IMR-90 (cell line): ENCODE measurements around the gene SDCCAG8. TPM values are rescaled to one million over a fixed set of nuclear protein-coding genes. Genes with fewer than 3 reads are reported as not detected.

ENCODE experiments used
- ATAC-seq: fragments of 200-7000 bp; cut with Tn5 transposase; 2 replicates; pipeline ENCODE4 v1.9.1; 2020; ENCODE audit warnings: low read depth, mild to moderate bottlenecking, moderate library complexity
- BruUV-seq: library from RNA; stranded (reverse); fragments of 400-500 nt; replicated peaks from 2 replicates; lab custom pipeline; 2021; lab: Mats Ljungman, UMichigan
- CTCF ChIA-PET: fragments of 300-600 bp; formaldehyde crosslinking; extraction: SDS; loops from one replicate; lab custom pipeline; 2021; ENCODE audit warnings: antibody characterized with exemption; lab: Yijun Ruan, JAX
- POLR2A ChIA-PET: fragments of 300-600 bp; sonication (Branson Sonifier 250); formaldehyde crosslinking; loops from one replicate; lab custom pipeline; 2022; ENCODE audit warnings: antibody characterized with exemption; ENCODE audit not compliant: unreplicated experiment; lab: Charles Lee
- DNase-seq: peaks from one replicate; pipeline ENCODE4 v3.0.0; 2013
- H2AFZ ChIP-seq: replicated peaks from 2 replicates; pipeline ENCODE3; 2013; ENCODE audit warnings: low read length, mild to moderate bottlenecking; ENCODE audit not compliant: poor library complexity
- H2AK5ac ChIP-seq: 2 replicates; pipeline ENCODE4 v1.6.1; 2013; ENCODE audit warnings: low read depth, low read length, inconsistent platforms
- H2AK9ac ChIP-seq: replicated peaks from 2 replicates; pipeline ENCODE3; 2013; ENCODE audit warnings: mild to moderate bottlenecking, low read depth, low read length, moderate library complexity; ENCODE audit not compliant: poor library complexity
- H2BK120ac ChIP-seq: 2 replicates; pipeline ENCODE4 v1.6.1; 2013; ENCODE audit warnings: low read depth, low read length, inconsistent platforms
- H2BK15ac ChIP-seq: 3 replicates; pipeline ENCODE4 v1.6.1; 2013; ENCODE audit warnings: low read depth, low read length, inconsistent platforms
- H2BK20ac ChIP-seq: 2 replicates; pipeline ENCODE4 v1.6.1; 2013; ENCODE audit warnings: low read depth, mild to moderate bottlenecking, inconsistent platforms, low read length, moderate library complexity
- H2BK5ac ChIP-seq: 2 replicates; pipeline ENCODE4 v1.6.1; 2013; ENCODE audit warnings: mild to moderate bottlenecking, low read depth, low read length, inconsistent platforms; ENCODE audit not compliant: poor library complexity, severe bottlenecking
- H3K14ac ChIP-seq: replicated peaks from 2 replicates; pipeline ENCODE4 v1.6.1; 2013; ENCODE audit warnings: low read depth, low read length, inconsistent platforms
- H3K18ac ChIP-seq: 2 replicates; pipeline ENCODE4 v1.6.1; 2013; ENCODE audit warnings: low read depth, low read length, control low read depth
- H3K23ac ChIP-seq: 2 replicates; pipeline ENCODE4 v1.6.1; 2013; ENCODE audit warnings: low read depth, low read length, inconsistent platforms
- H3K27ac ChIP-seq: 2 replicates; pipeline ENCODE4 v1.5.1; 2013; ENCODE audit warnings: mild to moderate bottlenecking, control low read depth, low read length; ENCODE audit not compliant: insufficient read depth
- H3K27me3 ChIP-seq: 2 replicates; pipeline ENCODE4 v1.6.1; 2013; ENCODE audit warnings: low read length; ENCODE audit not compliant: control insufficient read depth, insufficient read depth
- H3K36me3 ChIP-seq: 2 replicates; pipeline ENCODE4 v1.6.1; 2013; ENCODE audit warnings: low read length, mixed read lengths; ENCODE audit not compliant: control insufficient read depth, insufficient read depth
- H3K4ac ChIP-seq: 2 replicates; pipeline ENCODE4 v1.6.1; 2013; ENCODE audit warnings: low read depth, low read length, inconsistent platforms
- H3K4me1 ChIP-seq: 2 replicates; pipeline ENCODE4 v1.6.1; 2013; ENCODE audit warnings: low read length, mixed read lengths; ENCODE audit not compliant: control insufficient read depth, insufficient read depth
- H3K4me2 ChIP-seq: 2 replicates; pipeline ENCODE4 v1.6.1; 2013; ENCODE audit warnings: low read depth, mild to moderate bottlenecking, control low read depth, low read length, moderate library complexity
- H3K4me3 ChIP-seq: 2 replicates; pipeline ENCODE4 v1.5.1; 2013; ENCODE audit warnings: low read depth, mild to moderate bottlenecking, control low read depth, low read length, moderate library complexity; ENCODE audit not compliant: insufficient read depth
- H3K56ac ChIP-seq: 2 replicates; pipeline ENCODE4 v1.6.1; 2013; ENCODE audit warnings: low read length, inconsistent platforms; ENCODE audit not compliant: insufficient read depth; ENCODE audit errors: extremely low read depth
- H3K79me1 ChIP-seq, 2 experiments: 2 replicates each; pipeline ENCODE4 v1.6.1; 2013; ENCODE audit warnings: low read length in 2 of 2, inconsistent platforms in 1 of 2, low read depth in 1 of 2
- H3K9ac ChIP-seq: 2 replicates; pipeline ENCODE4 v1.6.1; 2013; ENCODE audit warnings: low read depth, low read length, control low read depth
- H3K9me1 ChIP-seq: 2 replicates; pipeline ENCODE4 v1.6.1; 2013; ENCODE audit warnings: low read length, inconsistent platforms; ENCODE audit not compliant: insufficient read depth
- H3K9me3 ChIP-seq: 2 replicates; pipeline ENCODE4 v1.6.1; 2013; ENCODE audit warnings: low read length; ENCODE audit not compliant: control insufficient read depth, insufficient read depth
- H4K20me1 ChIP-seq: 2 replicates; pipeline ENCODE4 v1.6.1; 2013; ENCODE audit warnings: low read length, inconsistent platforms; ENCODE audit not compliant: insufficient read depth
- H4K5ac ChIP-seq: 2 replicates; pipeline ENCODE4 v1.6.1; 2013; ENCODE audit warnings: mild to moderate bottlenecking, low read depth, low read length, control low read depth
- H4K8ac ChIP-seq, 2 experiments: 2 replicates each; pipeline ENCODE4 v1.6.1; 2013; ENCODE audit warnings: low read depth in 2 of 2, low read length in 2 of 2, control low read depth in 1 of 2, inconsistent platforms in 1 of 2
- H4K91ac ChIP-seq: 2 replicates; pipeline ENCODE4 v1.6.1; 2013; ENCODE audit warnings: low read depth, low read length, inconsistent platforms; ENCODE audit not compliant: insufficient read depth
- MAZ ChIP-seq: IDR thresholded peaks from 2 replicates; pipeline ENCODE4 v1.6.1; 2012; ENCODE audit warnings: low read depth, mild to moderate bottlenecking, low read length, improper control_type of control experiment, moderate library complexity, borderline replicate concordance
- NFE2L2 ChIP-seq: fragments of 150-350 bp; IDR thresholded peaks from 2 replicates; pipeline ENCODE4 v1.6.1; 2016; ENCODE audit warnings: low read depth, mild to moderate bottlenecking, low read length
- WGBS, 2 experiments: methylation state at CpG; one replicate each; pipeline versions ENCODE4 v1.1.5 to v1.1.7; 2013; ENCODE audit warnings: missing lambda C conversion rate in 2 of 2; ENCODE audit not compliant: insufficient read length in 1 of 2; ENCODE audit errors: extremely low coverage in 2 of 2; 5-methylcytosine and 5-hydroxymethylcytosine counted together
- dilution Hi-C: fragments of 300-500 bp; cut with HindIII; formaldehyde crosslinking; loops from one replicate; pipeline ENCODE4 v1.14.3; 2018; ENCODE audit warnings: low sequenced_read_pairs; ENCODE audit not compliant: unreplicated experiment
- in situ Hi-C: fragments of 300-500 bp; cut with MboI; formaldehyde crosslinking; loops from 3 replicates; pipeline ENCODE4 v1.14.3; 2019; ENCODE audit warnings: low sequenced_read_pairs, inconsistent platforms, mixed read lengths
- intact Hi-C: fragments of 100-400 bp; cut with micrococcal nuclease; formaldehyde crosslinking; loops from 2 replicates; pipeline ENCODE4 v1.10.0; 2022
- polyA plus RNA-seq, 3 experiments: library from polyadenylated mRNA; depleted of rRNA; stranded (reverse); fragments of >200 nt; gene quantifications; 2 replicates each; pipeline ENCODE4 v1.2.3, GENCODE V29; 2012; ENCODE audit warnings: low replicate concordance in 1 of 3
- total RNA-seq: library from RNA; depleted of rRNA; stranded (reverse); fragments of >200 nt; gene quantifications from 2 replicates; pipeline ENCODE4 v1.2.3, GENCODE V29; 2012

The SDCCAG8 gene
- total and polyA plus RNA-seq, 2 of the 4 experiments (the other 2 are of a cell fraction): 25.2 to 46.8 TPM

- no peak overlapping the region for H3K4me3 ChIP-seq
- ChIA-PET CTCF (interaction anchor here (0.6 kb wide), 1 partner anchor 83 kb away, joined by 3 read pairs; no protein-coding TSS in a partner anchor), POLR2A (no interaction called here)
- intact Hi-C loops (loop anchor here (10.0 kb wide), 2 partner anchors 178 to 1788 kb away; partner anchors contain the start of gene KMO), dilution Hi-C loops (no loop called here), in situ Hi-C loops (loop anchor here (10.0 to 25.0 kb wide), 4 partner anchors 860 to 1710 kb away; no protein-coding TSS in a partner anchor)
- no peak overlapping the region for H4K5ac ChIP-seq
- H2BK5ac ChIP-seq: no peak overlapping the region
- H3K18ac ChIP-seq: no peak overlapping the region
- H3K56ac ChIP-seq: no peak overlapping the region
- no peak overlapping the region for H2BK120ac ChIP-seq
- H4K8ac ChIP-seq: no peak overlapping the region
- no peak overlapping the region for H2AK5ac ChIP-seq
- WGBS, 2 experiments: no CpG with 5 or more reads among the region's 3 CpGs
- H3K27ac ChIP-seq: no peak overlapping the region
- H3K9me1 ChIP-seq: peaks cover 5% of the 10 kb centered on the region; the same call in 1 of the 2 replicates
- H3K27me3 ChIP-seq: no peaks in the 10 kb centered on the region
- H3K36me3 ChIP-seq: peaks cover 7% of the 10 kb centered on the region
- peak; percentile 64 for TF ChIP-seq NFE2L2
- no peak for TF ChIP-seq MAZ
- no peak overlapping the region for H3K4ac ChIP-seq
- peaks cover 4% of the 10 kb centered on the region; the same call in 1 of the 2 replicates for H3K4me1 ChIP-seq
- no peaks in the 10 kb centered on the region for H3K9me3 ChIP-seq
- DNase-seq: no peak
- no peak overlapping the region for H3K4me2 ChIP-seq
- H4K20me1 ChIP-seq: no peaks in the 10 kb centered on the region
- H4K91ac ChIP-seq: no peak overlapping the region
- H3K23ac ChIP-seq: no peak overlapping the region
- H2AK9ac ChIP-seq: no peak overlapping the region
- H3K9ac ChIP-seq: no peak overlapping the region
- H3K14ac ChIP-seq: no peak overlapping the region
- H2BK20ac ChIP-seq: no peak overlapping the region
- no TSS peak for BruUV-seq
- ATAC-seq: no peak
- H2BK15ac ChIP-seq: no peak overlapping the region
- peaks cover 0 to 2% of the 10 kb centered on the region in 2 experiments; a peak in 2 of 4 replicates for H3K79me1 ChIP-seq
- no peak overlapping the region for H2AFZ ChIP-seq
These were observed 66.5 kb downstream of the SDCCAG8 start for GRCh38 chr1:243322326-243322725.
